Measurements from ENCODE around the gene OCIAD2.
A peak's percentile ranks its signal among the peaks of the same experiment; 100 is the strongest.
"Not testable (repeated sequence)": the region's sequence is repeated elsewhere in the genome, so short reads cannot be mapped to it uniquely, and the experiment has no call there.

Gene OCIAD2

GRCh38 chr4:48858130-48858529 lies 48.4 kb downstream of the OCIAD2 start:
- H3K4me3 ChIP-seq (ENCODE audit: low read depth, low read length), result no peak overlapping the region
- no peak for TF ChIP-seq CTCF (IDR thresholded peaks at IDR 0.05; ENCODE audit: low read depth, low read length)
- no peak for TF ChIP-seq POLR2A (IDR thresholded peaks at IDR 0.05; ENCODE audit: extremely low read depth, insufficient read length)
- TF ChIP-seq MAX (IDR thresholded peaks at IDR 0.05; ENCODE audit: low read depth, low read length), result no peak
- no peak for TF ChIP-seq MYC (IDR thresholded peaks at IDR 0.05; ENCODE audit: low read depth, low read length)
- DNase-seq (ENCODE audit: low read depth), result peak; percentile 41

- no peak overlapping the region for H3K4me3 ChIP-seq (ENCODE audit: low read depth, low read length)
- TF ChIP-seq MYC (IDR thresholded peaks at IDR 0.05; ENCODE audit: low read depth, low read length) (no peak), MAX (IDR thresholded peaks at IDR 0.05; ENCODE audit: low read depth, low read length) (no peak), POLR2A (IDR thresholded peaks at IDR 0.05; ENCODE audit: extremely low read depth, insufficient read length) (no peak), CTCF (IDR thresholded peaks at IDR 0.05; ENCODE audit: low read depth, low read length) (no peak)
- DNase-seq (ENCODE audit: low read depth), result no peak
These were observed 51.6 kb downstream of the OCIAD2 start for GRCh38 chr4:48854982-48855381.

GRCh38 chr4:48854395-48854683 lies 52.2 kb downstream of the OCIAD2 start:
- no peak for DNase-seq (ENCODE audit: low read depth)
- H3K4me3 ChIP-seq (ENCODE audit: low read depth, low read length), result no peak overlapping the region
- TF ChIP-seq MAX (IDR thresholded peaks at IDR 0.05; ENCODE audit: low read depth, low read length), result no peak
- no peak for TF ChIP-seq CTCF (IDR thresholded peaks at IDR 0.05; ENCODE audit: low read depth, low read length)
- no peak for TF ChIP-seq POLR2A (IDR thresholded peaks at IDR 0.05; ENCODE audit: extremely low read depth, insufficient read length)
- TF ChIP-seq MYC (IDR thresholded peaks at IDR 0.05; ENCODE audit: low read depth, low read length), result no peak

- H3K4me3 ChIP-seq (ENCODE audit: low read depth, low read length), result no peak overlapping the region
- TF ChIP-seq MYC (IDR thresholded peaks at IDR 0.05; ENCODE audit: low read depth, low read length), result no peak
- no peak for TF ChIP-seq POLR2A (IDR thresholded peaks at IDR 0.05; ENCODE audit: extremely low read depth, insufficient read length)
- TF ChIP-seq MAX (IDR thresholded peaks at IDR 0.05; ENCODE audit: low read depth, low read length), result no peak
- TF ChIP-seq CTCF (IDR thresholded peaks at IDR 0.05; ENCODE audit: low read depth, low read length), result no peak
These were observed 52.8 kb downstream of the OCIAD2 start for GRCh38 chr4:48853604-48854394.

GRCh38 chr4:48851651-48852050 lies 54.9 kb downstream of the OCIAD2 start:
- no peak for DNase-seq (ENCODE audit: low read depth)
- no peak overlapping the region for H3K4me3 ChIP-seq (ENCODE audit: low read depth, low read length)
- TF ChIP-seq MAX (IDR thresholded peaks at IDR 0.05; ENCODE audit: low read depth, low read length) (no peak), MYC (IDR thresholded peaks at IDR 0.05; ENCODE audit: low read depth, low read length) (no peak), CTCF (IDR thresholded peaks at IDR 0.05; ENCODE audit: low read depth, low read length) (no peak), POLR2A (IDR thresholded peaks at IDR 0.05; ENCODE audit: extremely low read depth, insufficient read length) (no peak)

More at GRCh38 chr4:48853604-48854394, 52.8 kb downstream of the OCIAD2 start:
- DNase-seq (ENCODE audit: low read depth), result no peak

- not testable (repeated sequence) for DNase-seq (ENCODE audit: low read depth)
These were observed 57.8 kb downstream of the OCIAD2 start for GRCh38 chr4:48848799-48849198.

More at GRCh38 chr4:48848799-48849198, 57.8 kb downstream of the OCIAD2 start:
- not testable (repeated sequence) for H3K4me3 ChIP-seq (ENCODE audit: low read depth, low read length)

All from NB4 (cell line).